ENCODE results near the gene RPS21. TPM values are rescaled to one million over a fixed set of nuclear protein-coding genes. Genes with fewer than 3 reads are reported as not detected.

The RPS21 gene
- total and polyA plus RNA-seq, 9 donors, result 1,129 to 1,597 (median 1,431) TPM

DNA sequence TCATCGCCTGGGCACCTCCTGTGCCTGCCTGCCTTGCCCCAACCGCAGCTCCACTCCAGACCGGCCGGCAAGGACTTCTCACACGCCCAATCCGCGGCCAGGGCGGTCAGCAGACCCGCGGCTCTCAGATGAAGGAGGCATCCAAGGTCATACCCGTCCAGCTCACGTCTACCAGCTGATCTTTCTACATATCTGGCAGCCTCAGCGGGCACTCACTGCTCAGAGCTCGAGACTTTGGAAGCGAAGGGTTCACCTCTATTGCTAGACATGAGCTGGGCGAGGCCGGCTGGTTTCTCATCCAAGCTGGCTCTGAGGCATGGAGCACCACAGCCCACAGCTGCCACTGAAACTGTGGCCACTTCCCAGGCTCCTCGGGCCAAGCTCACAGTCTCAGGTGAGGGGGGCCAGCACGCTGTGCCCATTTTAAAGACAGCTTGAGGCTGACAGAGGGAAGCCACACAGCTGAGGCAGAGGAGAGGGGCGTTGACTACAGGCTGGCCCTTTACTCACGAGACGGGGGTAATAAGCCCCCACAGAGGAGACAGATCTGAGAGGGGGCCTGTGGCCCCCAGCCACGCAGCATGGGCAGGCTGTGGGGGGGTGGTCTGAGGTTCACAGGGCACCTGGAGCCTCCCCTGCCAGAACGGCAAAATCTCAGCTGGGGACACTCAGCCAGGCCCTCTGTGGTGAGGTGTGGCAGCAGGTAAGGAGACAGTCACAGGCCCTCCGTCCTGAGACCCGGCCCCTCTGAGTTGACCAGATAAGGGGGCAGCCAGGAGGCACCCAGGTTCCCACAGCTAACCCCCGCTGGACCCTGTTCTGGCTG, 21.8 kb upstream of the RPS21 start:
- Histone ChIP-seq H3K4me1 (ENCODE audit: control insufficient read depth, insufficient read depth, low read length) (peaks cover 91% of the 10 kb centered on the region), H3K27ac (ENCODE audit: low read length) (peak overlapping the region; percentile 42), H3K36me3 (ENCODE audit: control insufficient read depth, insufficient read depth, low read length) (no peaks in the 10 kb centered on the region), H3K9me3 (replicated peaks; ENCODE audit: control insufficient read depth, low read depth, low read length) (no peaks in the 10 kb centered on the region), H3K4me3 (ENCODE audit: low read length) (peak overlapping the region; percentile 72), H3K27me3 (ENCODE audit: control insufficient read depth, insufficient read depth, low read length) (peaks cover 22% of the 10 kb centered on the region)
- peak; percentile 25 for DNase-seq
- 67% methylated on average over 21 of the region's 27 CpGs for WGBS (ENCODE audit: insufficient coverage)

DNA sequence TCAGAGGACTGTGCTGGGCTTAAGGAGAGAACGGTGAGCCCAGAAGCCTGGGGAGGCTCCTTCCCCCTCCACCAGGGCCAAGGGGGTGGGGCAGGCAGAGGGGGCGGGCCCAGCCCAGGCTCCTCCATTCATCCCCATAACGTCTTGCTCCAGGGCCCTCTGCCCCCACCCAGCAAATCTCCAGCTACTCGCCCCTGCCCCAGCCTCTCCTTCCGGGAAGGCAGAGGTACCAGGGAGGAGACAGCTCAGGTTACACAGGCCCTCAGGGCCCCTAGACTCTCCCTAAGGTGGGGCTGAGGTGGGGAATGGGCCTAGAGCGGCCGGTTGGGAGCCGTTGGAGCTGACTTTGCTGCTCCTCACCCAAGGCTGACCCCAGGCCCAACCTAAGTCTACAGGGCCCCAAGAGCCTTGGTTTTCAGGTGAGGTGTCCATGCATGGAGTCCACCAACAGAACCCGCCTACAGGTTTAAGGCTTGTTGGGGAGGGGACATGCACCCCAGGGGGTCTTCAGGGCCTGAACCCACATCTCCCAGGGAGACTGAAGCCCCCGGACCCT, 21.0 kb upstream of the RPS21 start:
- WGBS (ENCODE audit: insufficient coverage), result 18% methylated on average over 5 of the region's 10 CpGs
- Histone ChIP-seq H3K9me3 (replicated peaks; ENCODE audit: control insufficient read depth, low read depth, low read length) (no peaks in the 10 kb centered on the region), H3K36me3 (ENCODE audit: control insufficient read depth, insufficient read depth, low read length) (no peaks in the 10 kb centered on the region), H3K27ac (ENCODE audit: low read length) (peak overlapping the region; percentile 35), H3K27me3 (ENCODE audit: control insufficient read depth, insufficient read depth, low read length) (peaks cover 22% of the 10 kb centered on the region), H3K4me3 (ENCODE audit: low read length) (peak overlapping the region; percentile 72), H3K4me1 (ENCODE audit: control insufficient read depth, insufficient read depth, low read length) (peaks cover 94% of the 10 kb centered on the region)
- DNase-seq, result peak; percentile 21

DNA sequence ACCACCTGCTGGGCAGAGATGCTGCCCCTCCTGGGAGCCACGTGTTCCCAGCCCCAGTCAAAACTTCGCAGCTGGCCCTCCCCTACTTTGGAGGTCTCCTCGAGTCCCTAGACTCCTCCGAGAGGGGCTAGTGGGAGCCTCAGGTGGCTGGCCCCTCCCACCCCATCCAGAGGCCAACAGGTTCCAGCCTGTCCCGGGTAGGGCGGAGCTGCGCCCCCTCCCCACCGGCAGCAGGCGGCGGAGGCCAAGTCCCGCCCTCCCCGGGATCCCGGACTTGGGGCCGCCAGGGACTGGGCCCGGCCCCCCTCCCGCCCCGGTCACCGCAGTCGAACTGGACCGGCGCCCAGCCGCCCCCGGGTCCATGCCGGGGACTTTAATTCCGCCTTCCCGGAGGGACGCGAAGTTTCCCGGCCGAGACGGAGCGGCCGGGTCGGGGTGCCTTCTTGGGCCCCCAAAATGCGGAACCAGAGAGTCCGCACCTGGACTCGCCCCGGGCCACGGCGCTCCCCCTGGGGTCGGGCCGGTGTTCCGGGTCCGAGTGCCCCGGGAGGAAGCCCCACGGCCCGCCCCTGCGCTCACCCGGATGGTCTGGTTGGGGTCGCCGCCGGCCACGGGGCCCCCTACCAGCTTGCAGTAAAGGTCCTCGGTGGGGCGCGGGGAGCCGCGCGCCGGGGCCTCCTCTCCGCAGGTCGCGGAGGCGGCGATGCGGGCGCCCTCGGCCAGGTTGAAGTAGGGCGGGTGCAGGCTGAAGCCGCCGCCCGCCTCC, 20.4 kb upstream of the RPS21 start:
- peak; percentile 43 for DNase-seq
- Histone ChIP-seq H3K9me3 (replicated peaks; ENCODE audit: control insufficient read depth, low read depth, low read length) (no peaks in the 10 kb centered on the region), H3K36me3 (ENCODE audit: control insufficient read depth, insufficient read depth, low read length) (no peaks in the 10 kb centered on the region), H3K27ac (ENCODE audit: low read length) (peak overlapping the region; percentile 7), H3K27me3 (ENCODE audit: control insufficient read depth, insufficient read depth, low read length) (peaks cover 22% of the 10 kb centered on the region), H3K4me3 (ENCODE audit: low read length) (peak overlapping the region; percentile 72), H3K4me1 (ENCODE audit: control insufficient read depth, insufficient read depth, low read length) (peaks cover 94% of the 10 kb centered on the region)
- WGBS (ENCODE audit: insufficient coverage), result under 1% methylated on average over 72 of the region's 72 CpGs

DNA sequence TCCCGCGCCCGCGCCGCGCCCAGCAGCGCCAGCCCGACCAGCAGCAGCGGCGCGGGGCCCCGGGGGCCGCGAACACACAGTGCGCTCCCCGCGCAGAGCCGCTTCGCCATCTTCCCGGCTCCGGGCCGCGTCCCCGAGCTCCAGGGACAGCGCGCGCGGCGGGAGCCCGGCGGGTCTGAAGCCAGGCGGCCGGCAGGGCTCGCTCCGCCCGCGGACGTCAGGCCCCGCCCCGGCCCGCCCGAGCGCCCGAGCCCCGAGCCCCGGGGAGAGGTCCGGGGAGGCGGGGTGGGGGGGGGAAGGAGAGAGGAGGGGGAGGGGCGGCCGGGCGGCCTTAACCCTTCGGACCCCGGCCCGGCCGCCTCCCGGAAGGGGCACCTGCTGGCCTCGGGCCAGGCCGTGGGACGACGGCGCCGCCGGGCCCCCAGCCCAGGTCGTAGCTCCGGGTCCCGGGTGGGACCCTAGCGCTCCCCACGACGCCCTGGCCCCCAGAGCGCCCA, 19.7 kb upstream of the RPS21 start, which contains the start of gene LAMA5:
TSS of gene LAMA5 (minus strand) at position 177 of the 497 bp plus-strand sequence. CDS start at position 110, 67 bp downstream.
- WGBS (ENCODE audit: insufficient coverage), result under 1% methylated on average over 54 of the region's 70 CpGs
- Histone ChIP-seq H3K9me3 (replicated peaks; ENCODE audit: control insufficient read depth, low read depth, low read length) (no peaks in the 10 kb centered on the region), H3K4me3 (ENCODE audit: low read length) (peak within 1 kb of the TSS; percentile 72), H3K36me3 (ENCODE audit: control insufficient read depth, insufficient read depth, low read length) (no peaks in the 10 kb centered on the region), H3K4me1 (ENCODE audit: control insufficient read depth, insufficient read depth, low read length) (peaks cover 89% of the 10 kb centered on the region), H3K27me3 (ENCODE audit: control insufficient read depth, insufficient read depth, low read length) (peaks cover 22% of the 10 kb centered on the region), H3K27ac (ENCODE audit: low read length) (peak within 1 kb of the TSS; percentile 81)
- peak; percentile 59 for DNase-seq

DNA sequence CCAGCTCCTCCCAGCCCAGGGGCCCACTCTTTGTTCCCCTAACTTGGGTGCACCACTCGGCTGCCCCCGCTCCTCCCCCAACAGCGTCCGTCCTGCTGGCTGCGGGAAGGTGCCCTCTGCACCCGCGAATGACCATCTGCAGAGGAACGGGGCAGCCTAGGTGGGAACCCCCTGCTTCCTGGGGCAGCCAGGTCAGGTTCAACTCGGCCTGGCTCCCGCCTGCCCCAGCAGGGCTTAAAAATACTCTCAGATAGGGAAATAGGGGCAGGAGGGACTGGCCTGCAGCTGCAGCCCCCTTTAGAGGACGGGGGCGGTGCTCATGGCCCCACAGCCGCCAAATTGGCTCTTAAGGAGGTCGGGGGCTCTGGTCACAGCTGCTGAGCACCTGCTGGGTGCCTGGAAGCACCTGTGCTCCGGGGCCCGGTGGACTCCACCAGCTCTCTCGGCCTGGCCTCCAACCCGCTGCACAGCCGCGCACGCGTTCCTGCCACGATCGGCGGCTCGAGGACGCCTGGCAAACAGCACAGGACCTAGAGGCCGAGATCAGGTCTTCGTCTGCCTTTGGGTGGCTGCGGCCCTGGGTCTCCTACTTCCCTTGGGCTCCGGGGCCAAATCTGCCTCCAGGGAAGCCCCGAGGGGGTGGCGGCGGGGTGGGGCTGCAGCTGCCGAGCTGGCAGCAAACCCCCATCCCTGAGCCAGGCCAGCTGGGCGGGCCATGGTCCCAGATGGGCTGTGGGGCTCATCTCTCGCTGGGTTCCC, 19.1 kb upstream of the RPS21 start:
- Histone ChIP-seq H3K4me1 (ENCODE audit: control insufficient read depth, insufficient read depth, low read length) (peaks cover 83% of the 10 kb centered on the region), H3K27ac (ENCODE audit: low read length) (peak overlapping the region; percentile 81), H3K27me3 (ENCODE audit: control insufficient read depth, insufficient read depth, low read length) (peaks cover 22% of the 10 kb centered on the region), H3K36me3 (ENCODE audit: control insufficient read depth, insufficient read depth, low read length) (no peaks in the 10 kb centered on the region), H3K9me3 (replicated peaks; ENCODE audit: control insufficient read depth, low read depth, low read length) (no peaks in the 10 kb centered on the region), H3K4me3 (ENCODE audit: low read length) (peak overlapping the region; percentile 30)
- DNase-seq, result peak; percentile 68
- under 1% methylated on average over 37 of the region's 37 CpGs for whole genome bisulfite sequencing (ENCODE audit: insufficient coverage)

DNA sequence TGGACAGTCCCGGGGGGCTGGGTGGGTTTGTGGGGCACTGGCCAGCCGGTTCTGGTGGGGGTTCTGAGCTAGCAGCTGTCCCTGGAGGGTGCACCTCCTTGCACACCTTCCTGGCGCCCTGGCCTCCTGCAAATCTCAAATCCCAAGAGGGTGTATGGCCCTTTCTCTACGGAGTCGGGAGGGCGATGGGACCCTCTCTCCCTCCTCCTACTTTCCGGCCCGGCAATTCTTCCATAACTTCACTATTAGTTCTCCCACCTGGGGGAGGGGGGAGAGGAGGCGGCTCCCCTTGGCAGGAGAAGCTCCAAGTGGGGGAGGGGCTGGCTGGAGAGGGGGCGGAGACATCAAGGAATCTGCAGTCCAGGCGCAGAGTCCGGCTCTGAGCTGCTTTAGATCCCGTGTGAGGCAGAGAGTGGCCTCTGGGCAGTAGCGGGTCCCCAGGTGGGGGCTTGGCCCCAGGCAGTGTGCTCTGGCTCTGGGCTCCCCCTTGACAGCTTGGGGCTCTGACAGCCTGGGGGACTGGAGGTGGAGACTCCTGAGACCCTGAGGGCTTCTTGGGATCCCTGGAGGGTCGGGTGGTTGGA, 18.4 kb upstream of the RPS21 start:
- Histone ChIP-seq H3K27ac (ENCODE audit: low read length) (peak overlapping the region; percentile 81), H3K4me3 (ENCODE audit: low read length) (peak overlapping the region; percentile 19), H3K4me1 (ENCODE audit: control insufficient read depth, insufficient read depth, low read length) (peaks cover 76% of the 10 kb centered on the region), H3K36me3 (ENCODE audit: control insufficient read depth, insufficient read depth, low read length) (no peaks in the 10 kb centered on the region), H3K27me3 (ENCODE audit: control insufficient read depth, insufficient read depth, low read length) (peaks cover 22% of the 10 kb centered on the region), H3K9me3 (replicated peaks; ENCODE audit: control insufficient read depth, low read depth, low read length) (no peaks in the 10 kb centered on the region)
- 0% methylated on average over 7 of the region's 15 CpGs for WGBS (ENCODE audit: insufficient coverage)
- DNase-seq, result no peak

DNA sequence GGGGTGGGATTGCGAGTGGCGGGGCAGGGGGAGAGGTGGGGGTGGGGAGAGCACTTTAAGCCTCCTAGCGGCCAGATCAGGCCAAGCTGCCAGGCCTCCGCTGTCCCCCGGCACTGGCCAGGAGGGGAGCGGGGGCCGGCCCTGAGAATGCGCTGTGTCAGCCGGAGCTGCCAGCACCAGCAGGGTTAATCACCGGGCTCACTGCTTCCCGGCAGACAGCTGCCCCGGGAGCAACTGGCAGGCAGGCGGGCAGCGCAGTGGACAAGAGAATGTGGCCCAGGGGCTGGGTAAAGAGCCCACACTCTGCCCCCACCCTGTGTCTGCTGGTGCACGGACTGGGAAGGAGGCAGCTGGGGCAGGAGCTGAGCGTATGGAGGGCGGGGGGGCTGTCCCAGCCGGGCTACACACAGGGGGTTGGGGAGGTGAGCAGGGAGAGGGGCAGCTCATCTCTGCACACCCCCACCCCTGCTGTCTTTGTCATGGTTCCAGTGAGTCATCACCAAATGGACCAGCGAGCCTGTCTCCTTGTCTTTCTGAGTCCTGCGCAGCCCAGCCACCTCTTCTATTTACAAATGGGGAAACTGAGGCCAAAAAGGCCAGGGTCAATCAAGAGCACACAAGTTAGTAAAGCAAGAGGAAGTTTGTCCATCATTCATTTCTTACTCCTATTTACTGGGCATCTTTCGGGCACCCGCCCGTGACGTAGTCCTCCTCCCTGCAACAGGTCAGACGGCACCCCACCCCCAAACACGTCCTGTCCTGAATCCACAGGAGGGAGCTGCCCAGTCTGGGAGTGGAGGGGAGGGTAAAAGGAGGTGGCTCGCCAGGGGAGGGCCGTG, 17.7 kb upstream of the RPS21 start:
- Histone ChIP-seq H3K4me3 (ENCODE audit: low read length) (peak overlapping the region; percentile 19), H3K4me1 (ENCODE audit: control insufficient read depth, insufficient read depth, low read length) (peaks cover 72% of the 10 kb centered on the region), H3K27ac (ENCODE audit: low read length) (peak overlapping the region; percentile 81), H3K36me3 (ENCODE audit: control insufficient read depth, insufficient read depth, low read length) (no peaks in the 10 kb centered on the region), H3K9me3 (replicated peaks; ENCODE audit: control insufficient read depth, low read depth, low read length) (no peaks in the 10 kb centered on the region), H3K27me3 (ENCODE audit: control insufficient read depth, insufficient read depth, low read length) (peaks cover 22% of the 10 kb centered on the region)
- WGBS (ENCODE audit: insufficient coverage), result 4% methylated on average over 16 of the region's 28 CpGs
- peak; percentile 87 for DNase-seq

DNA sequence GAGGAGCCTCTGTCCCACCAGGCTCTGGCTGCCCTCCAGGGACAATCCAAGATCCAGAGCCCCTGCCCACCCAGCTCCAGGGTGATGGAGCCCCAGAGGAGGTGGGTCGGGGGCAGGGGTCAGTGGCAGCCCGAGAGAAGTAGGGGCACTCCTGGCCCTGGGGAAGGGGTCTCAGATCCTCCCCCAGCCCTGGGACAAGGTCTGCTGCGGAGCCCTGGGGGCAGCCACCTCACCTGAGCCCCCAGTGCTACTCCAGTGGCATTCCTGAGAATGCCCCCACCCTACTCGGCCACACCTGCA, 17.1 kb upstream of the RPS21 start:
- no peak overlapping the region for H3K27ac ChIP-seq (ENCODE audit: low read length)
- H3K4me1 ChIP-seq (ENCODE audit: control insufficient read depth, insufficient read depth, low read length), result peaks cover 72% of the 10 kb centered on the region
- WGBS (ENCODE audit: insufficient coverage), result 34% methylated on average over 3 of the region's 4 CpGs
- H3K27me3 ChIP-seq (ENCODE audit: control insufficient read depth, insufficient read depth, low read length), result peaks cover 22% of the 10 kb centered on the region
- H3K36me3 ChIP-seq (ENCODE audit: control insufficient read depth, insufficient read depth, low read length), result no peaks in the 10 kb centered on the region
- no peak for DNase-seq
- H3K4me3 ChIP-seq (ENCODE audit: low read length), result no peak overlapping the region
- H3K9me3 ChIP-seq (replicated peaks; ENCODE audit: control insufficient read depth, low read depth, low read length), result no peaks in the 10 kb centered on the region
